ENCODE data around the gene BEGAIN. TPM values are rescaled to one million over a fixed set of nuclear protein-coding genes. Genes with fewer than 3 reads are reported as not detected.

The BEGAIN gene
- total RNA-seq, 1 donor from 2014 or later: 5.1 TPM

GRCh38 chr14:100551056-100551455 is 36.2 kb downstream of the BEGAIN start:
- DNase-seq (ENCODE audit: low spot score in 2 of 2, unreplicated experiment in 2 of 2): no peak
- TF ChIP-seq CTCF (IDR thresholded peaks at IDR 0.05; ENCODE audit: unreplicated experiment): no peak
- Mint-ChIP-seq H3K27me3 (ENCODE audit: low read depth) (peaks cover 14% of the 10 kb centered on the region), H3K36me3 (no peaks in the 10 kb centered on the region), H3K27ac (no peak overlapping the region), H3K4me3 (no peak overlapping the region), H3K9me3 (no peaks in the 10 kb centered on the region), H3K4me1 (no peaks in the 10 kb centered on the region)

- H3K9me3 Mint-ChIP-seq: no peaks in the 10 kb centered on the region
These were observed 37.2 kb downstream of the BEGAIN start for GRCh38 chr14:100549834-100550625.

GRCh38 chr14:100548939-100549338 is 38.3 kb downstream of the BEGAIN start:
- Mint-ChIP-seq H3K27ac (no peak overlapping the region), H3K4me1 (peaks cover 6% of the 10 kb centered on the region), H3K36me3 (no peaks in the 10 kb centered on the region), H3K27me3 (ENCODE audit: low read depth) (peaks cover 8% of the 10 kb centered on the region), H3K9me3 (no peaks in the 10 kb centered on the region), H3K4me3 (no peak overlapping the region)
- no peak for DNase-seq (ENCODE audit: low spot score in 2 of 2, unreplicated experiment in 2 of 2)
- no peak for TF ChIP-seq CTCF (IDR thresholded peaks at IDR 0.05; ENCODE audit: unreplicated experiment)

More at GRCh38 chr14:100549834-100550625, 37.2 kb downstream of the BEGAIN start:
- DNase-seq (ENCODE audit: low spot score in 2 of 2, unreplicated experiment in 2 of 2): no peak
- peaks cover 11% of the 10 kb centered on the region for H3K27me3 Mint-ChIP-seq (ENCODE audit: low read depth)
- H3K4me1 Mint-ChIP-seq: peaks cover 4% of the 10 kb centered on the region
- TF ChIP-seq CTCF (IDR thresholded peaks at IDR 0.05; ENCODE audit: unreplicated experiment): no peak
- H3K4me3 Mint-ChIP-seq: no peak overlapping the region
- no peak overlapping the region for H3K27ac Mint-ChIP-seq
- H3K36me3 Mint-ChIP-seq: no peaks in the 10 kb centered on the region

GRCh38 chr14:100548295-100548655 is 38.9 kb downstream of the BEGAIN start:
- peaks cover 6% of the 10 kb centered on the region for H3K4me1 Mint-ChIP-seq
- TF ChIP-seq CTCF (IDR thresholded peaks at IDR 0.05; ENCODE audit: unreplicated experiment): no peak
- H3K27me3 Mint-ChIP-seq (ENCODE audit: low read depth): peaks cover 6% of the 10 kb centered on the region
- no peak overlapping the region for H3K27ac Mint-ChIP-seq
- H3K9me3 Mint-ChIP-seq: no peaks in the 10 kb centered on the region
- no peaks in the 10 kb centered on the region for H3K36me3 Mint-ChIP-seq
- H3K4me3 Mint-ChIP-seq: no peak overlapping the region
- DNase-seq (ENCODE audit: low spot score in 2 of 2, unreplicated experiment in 2 of 2): no peak

- peaks cover 6% of the 10 kb centered on the region for H3K4me1 Mint-ChIP-seq
- no peaks in the 10 kb centered on the region for H3K9me3 Mint-ChIP-seq
- no peak for TF ChIP-seq CTCF (IDR thresholded peaks at IDR 0.05; ENCODE audit: unreplicated experiment)
- no peaks in the 10 kb centered on the region for H3K36me3 Mint-ChIP-seq
- H3K27me3 Mint-ChIP-seq (ENCODE audit: low read depth): peaks cover 6% of the 10 kb centered on the region
- no peak for DNase-seq (ENCODE audit: low spot score in 2 of 2, unreplicated experiment in 2 of 2)
- H3K4me3 Mint-ChIP-seq: no peak overlapping the region
- H3K27ac Mint-ChIP-seq: no peak overlapping the region
These were observed 39.5 kb downstream of the BEGAIN start for GRCh38 chr14:100547633-100548294.
